Neural cell (in vitro differentiated cells): ENCODE measurements around the gene CUX1. TPM values are rescaled to one million over a fixed set of nuclear protein-coding genes. Genes with fewer than 3 reads are reported as not detected.

ENCODE experiments used
- H2AFZ ChIP-seq: fragments of 200-600, 300-800 bp; sonication (generic), shearing (Covaris generic); 2 replicates; pipeline ENCODE4 v1.6.0; 2014; ENCODE audit warnings: low read depth, mild to moderate bottlenecking, antibody characterized with exemption, low read length, moderate library complexity
- H3F3A ChIP-seq: fragments of 200-600 bp; shearing (Covaris generic); 2 replicates; pipeline ENCODE4 v1.6.1; 2016; ENCODE audit warnings: mild to moderate bottlenecking, moderate library complexity, mixed read lengths, antibody characterized with exemption, low read length; ENCODE audit not compliant: insufficient read depth, poor library complexity, severe bottlenecking
- H3K27ac ChIP-seq: fragments of 200-600, 300-800 bp; sonication (generic), shearing (Covaris generic); 2 replicates; pipeline ENCODE4 v1.5.1; 2014; ENCODE audit warnings: mild to moderate bottlenecking, low read length, moderate library complexity
- H3K27me3 ChIP-seq: fragments of 300-800, 200-600 bp; sonication (generic), shearing (Covaris generic); 2 replicates; pipeline ENCODE4 v1.6.0; 2014; ENCODE audit warnings: mild to moderate bottlenecking, low read depth, low read length, moderate library complexity; ENCODE audit not compliant: insufficient read depth
- H3K36me3 ChIP-seq: fragments of 300-800, 200-600 bp; sonication (generic), shearing (Covaris generic); 2 replicates; pipeline ENCODE4 v1.5.1; 2014; ENCODE audit warnings: mild to moderate bottlenecking, antibody characterized with exemption, low read length, moderate library complexity; ENCODE audit not compliant: insufficient read depth
- H3K4me2 ChIP-seq: fragments of 300-800, 200-600 bp; sonication (generic), shearing (Covaris generic); 2 replicates; pipeline ENCODE4 v1.6.0; 2014; ENCODE audit warnings: mild to moderate bottlenecking, low read length
- H3K4me3 ChIP-seq: fragments of 300-800, 200-600 bp; sonication (generic), shearing (Covaris generic); 2 replicates; pipeline ENCODE4 v1.5.1; 2014; ENCODE audit warnings: mild to moderate bottlenecking, low read length, moderate library complexity
- H3K79me2 ChIP-seq: fragments of 200-600 bp; shearing (Covaris generic); replicated peaks from 2 replicates; pipeline ENCODE4 v1.6.0; 2014; ENCODE audit warnings: mild to moderate bottlenecking, low read length, moderate library complexity; ENCODE audit not compliant: insufficient read depth
- H3K9ac ChIP-seq: fragments of 300-800, 200-600 bp; sonication (generic), shearing (Covaris generic); 2 replicates; pipeline ENCODE4 v1.6.1; 2016; ENCODE audit warnings: mild to moderate bottlenecking, low read length, mixed read lengths
- H3K9me2 ChIP-seq: fragments of 200-600 bp; shearing (Covaris generic); 2 replicates; pipeline ENCODE4 v1.6.1; 2016; ENCODE audit warnings: mild to moderate bottlenecking, low read length, mixed read lengths; ENCODE audit not compliant: insufficient read depth
- H3K9me3 ChIP-seq: fragments of 200-600, 300-800 bp; sonication (generic), shearing (Covaris generic); 2 replicates; pipeline ENCODE4 v1.6.1; 2016; ENCODE audit warnings: mild to moderate bottlenecking, mixed run types, low read length, moderate library complexity, mixed read lengths
- H4K20me1 ChIP-seq: fragments of 200-600 bp; shearing (Covaris generic); 2 replicates; pipeline ENCODE4 v1.6.1; 2016; ENCODE audit warnings: mild to moderate bottlenecking, mixed run types; ENCODE audit not compliant: insufficient read depth
- EZH2 ChIP-seq: fragments of 200-600, 300-800 bp; shearing (Covaris generic), sonication (generic); IDR thresholded peaks from 2 replicates; pipeline ENCODE4 v1.6.1; 2014; ENCODE audit warnings: antibody characterized with exemption, low read length, borderline replicate concordance, mild to moderate bottlenecking; ENCODE audit not compliant: insufficient read depth, poor library complexity, severe bottlenecking
- MXI1 ChIP-seq: fragments of 450-650 bp; conservative IDR thresholded peaks from 2 replicates; pipeline ENCODE4 v1.6.1; 2014; ENCODE audit warnings: antibody characterized with exemption, mild to moderate bottlenecking; ENCODE audit not compliant: poor library complexity, severe bottlenecking
- POLR2AphosphoS5 ChIP-seq: IDR thresholded peaks from 2 replicates; pipeline ENCODE4 v1.6.1; 2012
- SMC3 ChIP-seq: fragments of 450-650 bp; conservative IDR thresholded peaks from 2 replicates; pipeline ENCODE4 v1.6.1; 2014; ENCODE audit warnings: antibody characterized with exemption, mild to moderate bottlenecking, moderate library complexity; ENCODE audit not compliant: poor library complexity
- TAF1 ChIP-seq: IDR thresholded peaks from 2 replicates; pipeline ENCODE4 v1.6.1; 2012; ENCODE audit warnings: low read depth
- polyA plus RNA-seq: library from polyadenylated mRNA; depleted of rRNA; stranded (reverse); fragments of >200 nt; gene quantifications from 2 replicates; pipeline ENCODE4 v1.2.3, GENCODE V29; 2014
- TF ChIP-seq, protein P1 (sequence below): fragments of 450-650 bp; IDR thresholded peaks from 2 replicates; pipeline ENCODE4 v1.5.1; 2014; ENCODE audit warnings: antibody characterized with exemption, mild to moderate bottlenecking, moderate library complexity; ENCODE audit not compliant: poor library complexity, severe bottlenecking
- TF ChIP-seq, protein P2 (sequence below): IDR thresholded peaks from 2 replicates; pipeline ENCODE4 v1.6.1; 2012; ENCODE audit warnings: borderline replicate concordance

Gene CUX1
- polyA plus RNA-seq, 1 donor from 2014 or later, result 26.6 TPM

DNA sequence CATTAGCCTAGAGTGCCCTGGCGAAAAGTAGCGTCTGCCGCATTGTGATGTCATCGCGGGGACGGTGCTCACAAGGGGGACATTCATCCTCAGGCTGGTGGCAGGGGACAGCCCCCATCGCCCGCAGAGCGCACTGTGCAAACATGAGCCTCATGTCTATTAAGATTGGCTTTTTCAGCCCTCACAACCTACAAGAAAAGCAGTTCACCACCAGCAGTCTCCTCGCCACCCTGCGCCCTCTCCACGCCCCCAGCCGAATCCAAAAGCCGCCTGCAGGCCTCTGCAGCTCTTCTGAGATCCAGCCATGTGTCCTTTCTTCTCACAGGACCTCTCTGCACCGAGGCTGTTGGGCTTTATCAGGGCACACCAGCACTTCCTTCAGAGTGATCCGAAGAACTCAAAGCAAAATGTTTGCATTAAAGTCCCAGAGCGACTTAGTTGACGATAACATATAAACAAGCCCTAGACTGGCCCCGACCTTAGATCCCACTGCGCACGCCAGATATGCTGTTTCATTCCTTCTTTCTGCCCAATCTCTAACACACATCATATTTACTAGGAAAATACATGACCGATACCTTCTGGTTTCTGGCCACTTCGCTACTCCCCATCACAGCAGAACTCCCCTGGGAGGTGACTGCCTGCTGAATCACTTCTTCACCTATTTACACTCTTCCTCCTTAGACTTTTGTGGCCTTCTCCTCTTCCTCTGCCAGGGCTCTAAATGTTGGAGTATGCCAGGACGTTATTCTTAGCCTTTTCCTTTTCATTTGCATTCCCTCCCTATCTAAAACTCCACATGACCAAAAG, 263.2 kb downstream of the CUX1 start:
- H3K36me3 ChIP-seq, result no peaks in the 10 kb centered on the region
- H3K27me3 ChIP-seq, result no peaks in the 10 kb centered on the region
- H3K9ac ChIP-seq, result no peak overlapping the region
- H3K9me3 ChIP-seq, result no peaks in the 10 kb centered on the region
- H2AFZ ChIP-seq, result no peak overlapping the region
- H3K27ac ChIP-seq, result no peak overlapping the region
- H4K20me1 ChIP-seq, result no peaks in the 10 kb centered on the region
- no peaks in the 10 kb centered on the region for H3F3A ChIP-seq
- H3K4me2 ChIP-seq, result no peak overlapping the region
- no peaks in the 10 kb centered on the region for H3K9me2 ChIP-seq
- no peak for TF ChIP-seq TAF1
- no peaks in the 10 kb centered on the region for H3K79me2 ChIP-seq
- H3K4me3 ChIP-seq, result no peak overlapping the region

DNA sequence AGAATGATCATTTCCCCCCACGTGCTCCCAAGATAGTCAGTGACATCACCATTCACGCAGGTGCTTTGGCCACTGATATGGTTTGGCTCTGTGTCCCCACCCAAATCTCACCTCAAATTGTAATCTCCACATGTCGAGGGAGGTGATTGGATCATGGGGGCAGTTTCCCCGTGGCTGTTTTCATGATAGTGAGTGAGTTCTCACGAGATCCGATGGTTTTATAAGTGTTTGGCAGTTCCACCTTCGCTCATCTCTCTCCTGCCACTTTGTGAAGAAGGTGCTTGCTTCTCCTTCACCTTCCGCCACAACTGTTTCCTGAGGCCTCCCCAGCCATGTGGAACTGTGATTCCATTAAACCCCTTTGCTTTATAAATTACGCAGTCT, 263.8 kb downstream of the CUX1 start:
- Histone ChIP-seq H3K9me2 (no peaks in the 10 kb centered on the region), H3K4me3 (no peak overlapping the region), H3K36me3 (no peaks in the 10 kb centered on the region), H3K79me2 (no peaks in the 10 kb centered on the region), H3K9me3 (no peaks in the 10 kb centered on the region), H3F3A (no peaks in the 10 kb centered on the region), H3K4me2 (no peak overlapping the region), H3K9ac (no peak overlapping the region), H4K20me1 (no peaks in the 10 kb centered on the region), H3K27ac (no peak overlapping the region), H3K27me3 (no peaks in the 10 kb centered on the region), H2AFZ (no peak overlapping the region)
- TF ChIP-seq POLR2AphosphoS5, result no peak
- TF ChIP-seq SMC3, result no peak
- TF ChIP-seq MXI1, result no peak
- no peak for TF ChIP-seq EZH2
- TF ChIP-seq, protein P1, sequence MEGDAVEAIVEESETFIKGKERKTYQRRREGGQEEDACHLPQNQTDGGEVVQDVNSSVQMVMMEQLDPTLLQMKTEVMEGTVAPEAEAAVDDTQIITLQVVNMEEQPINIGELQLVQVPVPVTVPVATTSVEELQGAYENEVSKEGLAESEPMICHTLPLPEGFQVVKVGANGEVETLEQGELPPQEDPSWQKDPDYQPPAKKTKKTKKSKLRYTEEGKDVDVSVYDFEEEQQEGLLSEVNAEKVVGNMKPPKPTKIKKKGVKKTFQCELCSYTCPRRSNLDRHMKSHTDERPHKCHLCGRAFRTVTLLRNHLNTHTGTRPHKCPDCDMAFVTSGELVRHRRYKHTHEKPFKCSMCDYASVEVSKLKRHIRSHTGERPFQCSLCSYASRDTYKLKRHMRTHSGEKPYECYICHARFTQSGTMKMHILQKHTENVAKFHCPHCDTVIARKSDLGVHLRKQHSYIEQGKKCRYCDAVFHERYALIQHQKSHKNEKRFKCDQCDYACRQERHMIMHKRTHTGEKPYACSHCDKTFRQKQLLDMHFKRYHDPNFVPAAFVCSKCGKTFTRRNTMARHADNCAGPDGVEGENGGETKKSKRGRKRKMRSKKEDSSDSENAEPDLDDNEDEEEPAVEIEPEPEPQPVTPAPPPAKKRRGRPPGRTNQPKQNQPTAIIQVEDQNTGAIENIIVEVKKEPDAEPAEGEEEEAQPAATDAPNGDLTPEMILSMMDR, result no peak

DNA sequence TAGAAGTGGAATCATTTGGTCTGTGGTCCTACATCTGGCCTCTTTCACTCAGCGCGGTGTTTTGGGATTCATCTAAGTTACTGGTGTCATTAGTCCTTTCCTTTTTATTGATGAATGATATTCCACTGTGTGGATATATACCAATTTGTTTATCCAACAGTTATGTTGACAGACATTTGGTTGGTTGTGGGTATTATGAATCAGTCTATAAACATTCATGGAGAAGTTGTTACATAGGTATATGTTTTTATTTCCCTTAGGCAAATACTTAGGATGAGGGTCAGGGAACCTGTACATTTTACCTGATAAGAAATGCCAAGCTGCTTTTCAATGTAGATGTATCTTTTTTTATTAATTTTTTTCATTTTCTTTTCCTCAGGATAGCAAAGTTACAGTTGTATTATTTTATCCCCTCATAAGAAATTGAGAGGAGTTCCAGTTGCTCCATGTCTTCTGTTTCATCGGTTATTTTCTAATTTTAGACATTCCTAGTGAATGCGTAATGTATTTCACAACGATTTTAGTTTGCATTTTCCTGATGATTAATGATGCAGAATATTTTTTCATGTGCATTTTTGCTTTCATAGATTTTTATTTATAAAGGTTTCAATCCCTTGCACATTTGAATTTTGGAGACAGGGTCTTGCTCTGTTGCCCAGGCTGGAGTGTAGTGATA, 265.4 kb downstream of the CUX1 start:
- Histone ChIP-seq H3K27me3 (no peaks in the 10 kb centered on the region), H3K4me2 (no peak overlapping the region), H3K4me3 (no peak overlapping the region), H3K79me2 (no peaks in the 10 kb centered on the region), H2AFZ (no peak overlapping the region), H3K9ac (no peak overlapping the region), H3K27ac (no peak overlapping the region), H3F3A (no peaks in the 10 kb centered on the region), H4K20me1 (no peaks in the 10 kb centered on the region), H3K36me3 (no peaks in the 10 kb centered on the region), H3K9me3 (no peaks in the 10 kb centered on the region), H3K9me2 (no peaks in the 10 kb centered on the region)
- TF ChIP-seq, protein P2, sequence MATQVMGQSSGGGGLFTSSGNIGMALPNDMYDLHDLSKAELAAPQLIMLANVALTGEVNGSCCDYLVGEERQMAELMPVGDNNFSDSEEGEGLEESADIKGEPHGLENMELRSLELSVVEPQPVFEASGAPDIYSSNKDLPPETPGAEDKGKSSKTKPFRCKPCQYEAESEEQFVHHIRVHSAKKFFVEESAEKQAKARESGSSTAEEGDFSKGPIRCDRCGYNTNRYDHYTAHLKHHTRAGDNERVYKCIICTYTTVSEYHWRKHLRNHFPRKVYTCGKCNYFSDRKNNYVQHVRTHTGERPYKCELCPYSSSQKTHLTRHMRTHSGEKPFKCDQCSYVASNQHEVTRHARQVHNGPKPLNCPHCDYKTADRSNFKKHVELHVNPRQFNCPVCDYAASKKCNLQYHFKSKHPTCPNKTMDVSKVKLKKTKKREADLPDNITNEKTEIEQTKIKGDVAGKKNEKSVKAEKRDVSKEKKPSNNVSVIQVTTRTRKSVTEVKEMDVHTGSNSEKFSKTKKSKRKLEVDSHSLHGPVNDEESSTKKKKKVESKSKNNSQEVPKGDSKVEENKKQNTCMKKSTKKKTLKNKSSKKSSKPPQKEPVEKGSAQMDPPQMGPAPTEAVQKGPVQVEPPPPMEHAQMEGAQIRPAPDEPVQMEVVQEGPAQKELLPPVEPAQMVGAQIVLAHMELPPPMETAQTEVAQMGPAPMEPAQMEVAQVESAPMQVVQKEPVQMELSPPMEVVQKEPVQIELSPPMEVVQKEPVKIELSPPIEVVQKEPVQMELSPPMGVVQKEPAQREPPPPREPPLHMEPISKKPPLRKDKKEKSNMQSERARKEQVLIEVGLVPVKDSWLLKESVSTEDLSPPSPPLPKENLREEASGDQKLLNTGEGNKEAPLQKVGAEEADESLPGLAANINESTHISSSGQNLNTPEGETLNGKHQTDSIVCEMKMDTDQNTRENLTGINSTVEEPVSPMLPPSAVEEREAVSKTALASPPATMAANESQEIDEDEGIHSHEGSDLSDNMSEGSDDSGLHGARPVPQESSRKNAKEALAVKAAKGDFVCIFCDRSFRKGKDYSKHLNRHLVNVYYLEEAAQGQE, result no peak
- TF ChIP-seq EZH2 (no peak), MXI1 (no peak), TAF1 (no peak), SMC3 (no peak), POLR2AphosphoS5 (no peak)
- TF ChIP-seq, protein P1, result no peak
